Inflammatory macrophage treated with lipopolysaccharide for 4 hours (primary cell): Measurements from ENCODE around the gene GALNT14.
"Not testable (repeated sequence)": the region's sequence is repeated elsewhere in the genome, so short reads cannot be mapped to it uniquely, and the experiment has no call there.

Source experiments
- DNase-seq: peaks from one replicate; pipeline ENCODE4 v3.0.0-alpha.2; 2020

The GALNT14 gene

DNA sequence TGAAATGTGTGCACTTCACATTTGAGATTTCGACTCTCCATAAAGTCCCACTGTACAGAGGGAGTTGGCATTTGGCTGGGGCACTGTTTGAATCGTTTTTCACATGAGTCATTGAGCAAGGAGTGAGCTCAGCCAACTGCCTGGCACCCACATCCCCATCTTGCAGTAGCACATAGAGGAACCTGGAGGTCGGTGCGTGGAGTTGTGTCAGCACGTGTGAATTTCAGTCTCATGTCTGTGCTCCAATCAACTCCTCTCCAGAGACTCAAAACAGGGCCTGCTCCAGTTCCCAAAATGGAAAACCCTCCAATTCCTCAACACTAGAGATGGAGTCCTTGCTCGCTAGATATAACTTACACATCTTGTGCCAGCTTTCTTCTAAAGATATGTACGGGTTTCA, 204.2 kb downstream of the GALNT14 start:
- DNase-seq = peak; percentile 75

DNA sequence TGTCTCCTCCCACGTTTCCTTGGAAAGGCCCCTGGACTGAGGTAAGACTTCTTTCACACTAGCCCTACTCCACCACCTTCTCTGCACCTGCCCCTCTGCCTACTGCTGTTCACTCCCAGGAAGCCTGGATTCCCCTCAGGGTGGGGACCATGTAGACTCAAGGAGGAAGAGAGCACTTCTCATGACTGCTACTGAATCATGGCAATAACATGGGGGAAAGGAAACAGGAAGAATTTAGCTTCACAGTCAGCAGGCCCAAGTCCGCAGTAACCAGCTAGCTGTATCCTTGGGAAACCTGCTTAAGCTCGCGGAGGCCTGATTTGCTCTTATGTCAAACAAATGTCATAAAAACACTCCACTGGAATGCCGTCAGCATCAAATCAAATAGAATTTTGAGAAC, 204.7 kb downstream of the GALNT14 start:
- DNase-seq = peak; percentile 62

DNA sequence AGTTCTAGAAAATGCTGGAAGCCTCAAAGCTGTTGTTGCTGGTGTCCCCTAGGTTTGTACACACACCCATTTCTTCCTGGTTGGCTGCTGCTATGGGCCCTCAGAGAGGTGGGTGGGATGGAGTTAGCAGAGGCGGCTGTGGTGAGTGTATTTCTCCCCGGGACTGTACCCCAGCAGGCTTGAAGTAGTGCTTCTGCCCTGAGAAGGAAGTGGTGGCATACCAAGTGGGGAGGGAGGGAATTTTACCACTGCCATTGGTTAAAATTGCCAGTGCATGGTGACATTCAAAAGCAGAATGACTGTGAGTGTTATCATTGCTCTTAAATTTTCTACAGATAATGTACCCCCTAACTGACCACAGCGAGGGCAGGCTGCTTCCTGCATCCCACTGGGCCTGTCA, 205.4 kb downstream of the GALNT14 start:
- DNase-seq = peak; percentile 63

GRCh38 chr2:30931841-30932407, 206.3 kb downstream of the GALNT14 start:
- DNase-seq = no peak

- no peak for DNase-seq
These were observed 207.5 kb downstream of the GALNT14 start for GRCh38 chr2:30930716-30931115.

DNA sequence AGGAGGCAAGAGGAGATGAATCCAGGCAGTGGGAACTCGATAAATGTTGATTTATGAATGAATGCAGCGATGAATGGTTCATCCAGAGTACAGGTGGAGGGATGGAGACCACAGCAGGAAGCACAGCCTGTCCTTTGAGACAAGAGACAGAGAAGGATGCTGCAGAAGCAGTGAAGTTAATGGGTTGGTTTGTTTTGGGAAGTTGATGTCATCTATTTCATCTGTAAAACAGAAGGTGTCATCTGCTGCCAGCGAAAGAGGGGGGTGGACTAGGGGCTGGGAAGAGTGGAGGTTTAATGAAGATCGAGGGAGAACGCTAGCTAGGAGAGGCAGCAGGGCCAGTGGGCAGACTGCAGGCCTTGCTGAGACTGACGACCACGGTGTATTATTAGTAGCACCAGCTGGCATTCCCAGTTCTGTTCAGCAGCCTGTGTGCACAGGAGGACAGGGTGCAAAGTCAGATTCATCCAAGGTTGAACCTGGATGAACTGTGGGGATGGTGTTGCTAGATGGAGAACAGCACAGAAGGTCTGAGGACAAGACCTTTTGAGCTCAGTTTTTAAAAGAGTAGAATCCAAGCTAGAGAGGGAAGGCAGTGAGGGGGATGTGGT, 210.7 kb downstream of the GALNT14 start:
- DNase-seq = no peak

- no peak for DNase-seq
These were observed 211.6 kb downstream of the GALNT14 start for GRCh38 chr2:30926606-30927005.

DNA sequence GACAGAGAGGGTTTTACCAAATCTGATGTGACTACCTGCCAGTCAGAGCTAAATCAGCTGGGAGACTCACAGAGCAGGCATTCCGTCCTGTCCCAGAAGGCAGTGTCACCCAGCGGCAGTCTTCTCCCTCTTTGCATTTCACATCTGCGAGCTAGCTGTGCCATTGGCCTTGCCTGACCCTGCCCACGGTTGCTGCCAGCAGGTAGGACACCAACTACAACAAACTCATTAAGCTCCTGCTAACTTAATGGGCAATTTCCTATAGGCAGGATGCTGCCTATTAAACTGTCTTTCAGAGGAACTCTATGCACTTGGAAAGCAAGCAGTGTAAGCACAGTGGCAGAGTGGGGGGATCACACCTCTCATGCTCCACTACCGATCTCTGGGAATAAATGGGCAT, 214.6 kb downstream of the GALNT14 start:
- DNase-seq = no peak

- no peak for DNase-seq
These were observed 217.7 kb downstream of the GALNT14 start for GRCh38 chr2:30920511-30920910.

DNA sequence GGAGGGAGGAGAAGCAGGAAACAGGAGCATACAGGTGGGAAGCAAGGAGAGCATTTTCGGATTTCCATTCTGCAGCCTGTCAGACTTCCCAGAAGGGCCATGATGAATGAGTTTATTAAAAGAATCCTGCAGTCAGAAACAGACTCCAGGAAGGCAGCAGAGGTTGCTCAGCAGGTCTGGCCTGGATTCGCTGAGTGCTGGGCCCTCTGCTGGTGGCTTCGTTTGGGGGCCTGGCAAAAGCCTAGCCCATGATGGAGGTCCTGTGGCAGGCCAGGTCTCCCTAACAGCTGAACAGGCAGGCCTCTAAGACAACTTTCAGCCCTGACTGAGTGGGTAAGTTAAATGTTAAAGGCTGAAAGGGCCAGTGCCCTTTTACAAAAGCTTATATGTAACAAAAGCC, 222.8 kb downstream of the GALNT14 start:
- no peak for DNase-seq

DNA sequence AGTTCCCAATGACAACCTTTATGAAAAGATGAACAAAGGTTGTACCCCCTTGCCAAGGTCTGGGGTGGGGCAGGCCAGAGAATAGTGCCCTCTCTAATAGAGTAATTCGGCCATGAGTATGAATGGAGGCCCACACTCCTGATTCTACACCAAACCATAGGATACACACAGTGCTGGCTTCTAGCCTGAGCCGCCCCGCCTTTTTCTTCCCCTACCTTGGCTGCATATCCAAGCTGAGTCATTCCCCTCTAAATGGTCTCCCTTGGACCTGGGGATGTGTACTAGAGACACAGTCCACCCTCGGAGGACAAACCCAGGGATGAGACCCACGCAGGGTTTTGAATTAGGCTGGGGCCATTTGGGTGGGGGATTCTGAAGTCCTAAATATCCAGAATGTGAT, 223.8 kb downstream of the GALNT14 start:
- no peak for DNase-seq

DNA sequence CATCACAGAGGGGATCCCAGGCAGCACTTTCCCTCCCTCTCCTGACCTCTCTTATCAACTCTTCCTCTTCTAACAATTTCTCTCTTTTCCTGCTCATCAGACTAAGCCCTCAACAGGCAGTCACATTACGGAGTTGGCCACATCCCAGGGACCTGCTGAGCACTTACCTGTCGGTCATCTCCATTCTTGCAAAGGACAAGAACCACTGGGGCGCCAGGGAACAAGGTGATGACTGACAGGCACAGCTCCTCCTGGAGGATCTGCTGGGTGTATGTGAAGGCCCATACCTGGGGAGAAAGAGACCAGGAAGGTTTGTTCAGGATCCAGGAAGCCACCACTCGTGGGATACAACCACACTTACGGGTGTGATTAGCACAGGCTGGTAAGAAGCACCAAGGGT, 226.2 kb downstream of the GALNT14 start:
- no peak for DNase-seq

- no peak for DNase-seq
These were observed 226.9 kb downstream of the GALNT14 start for GRCh38 chr2:30911327-30911726.

- no peak for DNase-seq
These were observed 227.6 kb downstream of the GALNT14 start for GRCh38 chr2:30910686-30911085.

DNA sequence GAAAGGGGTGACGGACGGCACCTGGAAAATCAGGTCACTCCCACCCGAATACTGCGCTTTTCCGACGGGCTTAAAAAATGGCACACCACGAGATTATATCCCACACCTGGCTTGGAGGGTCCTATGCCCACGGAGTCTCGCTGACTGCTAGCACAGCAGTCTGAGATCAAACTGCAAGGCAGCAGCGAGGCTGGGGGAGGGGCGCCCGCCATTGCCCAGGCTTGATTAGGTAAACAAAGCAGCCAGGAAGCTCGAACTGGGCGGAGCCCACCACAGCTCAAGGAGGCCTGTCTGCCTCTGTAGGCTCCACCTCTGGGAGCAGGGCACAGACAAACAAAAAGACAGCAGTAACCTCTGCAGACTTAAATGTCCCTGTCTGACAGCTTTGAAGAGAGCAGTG, 233.8 kb downstream of the GALNT14 start:
- not testable (repeated sequence) for DNase-seq

- no peak for DNase-seq
These were observed 234.9 kb downstream of the GALNT14 start for GRCh38 chr2:30903326-30903725.

DNA sequence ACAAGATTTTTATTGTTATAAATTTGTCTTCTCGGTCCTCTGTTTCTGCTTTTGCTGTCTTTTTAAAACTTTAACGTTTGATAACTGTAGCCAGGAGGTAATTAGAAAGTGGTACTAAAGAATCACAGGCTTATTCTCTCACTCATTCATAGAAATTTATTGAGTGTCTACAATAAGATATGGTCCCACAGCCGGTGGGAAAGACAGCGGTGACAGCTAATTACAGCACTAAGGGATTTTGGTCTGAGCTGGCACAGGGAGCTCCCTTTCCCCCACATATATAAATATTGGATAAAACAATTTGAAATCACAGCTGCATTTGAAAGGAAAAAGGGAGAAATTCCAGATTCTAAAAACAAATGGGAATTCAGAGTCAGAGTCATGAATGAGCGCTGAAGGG, 237.9 kb downstream of the GALNT14 start:
- DNase-seq = no peak

- no peak for DNase-seq
These were observed 238.7 kb downstream of the GALNT14 start for GRCh38 chr2:30899516-30900054.

- no peak for DNase-seq
These were observed 240.7 kb downstream of the GALNT14 start for GRCh38 chr2:30897539-30897938.

DNA sequence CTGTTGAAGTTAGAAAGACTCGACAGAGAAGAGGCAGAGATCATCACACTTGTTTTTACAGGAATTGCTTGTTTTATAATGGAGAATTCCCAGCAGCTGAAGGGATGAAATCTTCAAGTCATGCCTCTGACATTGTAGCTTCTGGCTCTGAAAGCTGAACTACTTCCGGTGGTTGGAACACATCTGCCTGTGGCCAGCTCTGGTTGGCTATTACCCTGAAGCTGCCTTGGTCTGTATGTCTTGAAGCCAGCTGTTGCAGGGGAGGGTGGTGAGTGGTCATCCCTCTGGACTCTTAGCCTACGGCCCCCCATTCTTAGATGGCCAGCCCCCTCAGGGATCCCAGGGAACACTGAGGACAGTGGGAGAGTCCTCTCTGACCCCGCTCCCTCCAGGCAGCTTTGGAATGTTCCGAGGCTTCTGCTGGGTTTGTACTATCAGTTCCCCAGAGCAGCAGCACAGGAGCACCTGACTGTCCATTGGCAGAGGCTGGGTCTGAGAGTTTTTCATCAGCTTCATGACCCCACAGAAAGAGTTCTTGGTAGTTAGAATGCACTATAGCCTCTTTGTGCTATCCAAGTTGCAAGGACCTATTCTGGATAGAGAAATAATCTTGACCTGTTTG, 243.6 kb downstream of the GALNT14 start:
- DNase-seq = no peak

DNA sequence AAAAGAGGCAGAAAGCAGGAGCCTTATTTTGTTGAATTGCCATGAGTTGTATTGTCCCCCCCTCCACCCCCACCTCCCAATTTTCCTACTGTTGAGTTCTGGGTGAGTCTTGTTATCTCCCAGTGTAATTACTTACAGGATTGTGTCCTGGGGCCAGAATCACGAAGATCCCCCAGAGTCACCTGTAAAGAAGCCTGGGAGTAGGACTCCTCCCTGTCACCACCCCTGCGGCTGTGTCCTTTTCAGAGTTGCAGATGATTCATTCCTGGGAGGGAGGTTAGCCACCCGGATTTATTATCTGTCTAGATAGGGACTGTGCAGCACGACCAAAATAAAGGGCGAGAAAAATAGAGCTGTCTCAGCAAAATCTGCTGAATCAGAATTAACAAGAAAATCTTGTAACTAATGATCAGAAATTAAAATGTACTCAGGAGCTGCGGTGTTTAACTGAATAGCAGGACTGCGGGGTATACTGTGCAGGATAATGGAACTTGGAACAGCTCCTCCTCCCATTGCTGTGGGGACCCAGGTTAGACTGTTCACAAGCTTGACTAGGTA, 249.3 kb downstream of the GALNT14 start:
- DNase-seq = no peak

DNA sequence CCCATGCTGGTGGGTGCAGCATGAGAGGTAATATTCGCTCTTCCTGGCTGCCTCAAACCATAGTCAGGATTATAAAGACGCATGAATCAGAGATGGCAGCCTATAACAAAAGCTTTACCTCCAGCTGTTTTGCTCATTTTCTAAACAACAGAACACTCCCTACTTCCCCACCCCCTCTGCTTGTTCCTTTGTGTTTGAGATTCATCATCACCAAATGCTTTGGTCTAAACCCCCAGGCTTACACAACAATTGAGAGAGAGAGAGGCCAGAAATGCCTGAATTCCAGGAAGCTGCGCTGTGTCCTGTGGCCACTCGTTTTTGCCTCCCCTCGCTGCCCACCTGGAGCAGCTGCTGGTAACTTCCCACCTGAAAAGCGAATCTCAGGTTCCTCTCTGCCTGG, 252.2 kb downstream of the GALNT14 start:
- no peak for DNase-seq

DNA sequence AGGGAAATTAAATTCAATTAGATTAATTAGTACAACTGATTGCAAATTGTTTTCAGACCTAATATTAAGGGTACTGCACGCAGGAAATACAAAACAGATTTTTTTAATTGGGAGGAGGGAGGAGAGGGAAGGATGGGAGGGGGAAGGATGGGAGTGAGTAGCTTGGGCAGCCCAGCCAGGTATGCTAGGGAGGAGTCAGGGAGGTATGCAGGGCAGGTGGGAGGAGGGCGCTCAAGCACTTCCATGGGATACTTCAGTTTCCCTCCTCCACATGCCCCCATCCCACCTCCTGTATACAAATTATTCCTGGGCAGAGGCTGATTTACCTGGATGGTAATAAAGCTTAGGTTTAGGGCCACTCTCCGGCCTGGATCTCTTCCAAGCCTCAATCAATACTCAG, 254.4 kb downstream of the GALNT14 start:
- no peak for DNase-seq

- DNase-seq = no peak
These were observed 255.1 kb downstream of the GALNT14 start for GRCh38 chr2:30883184-30883583.
